ENCODE results near the gene GON7.
"Not testable (repeated sequence)": the region's sequence is repeated elsewhere in the genome, so short reads cannot be mapped to it uniquely, and the experiment has no call there.

Gene GON7, protein sequence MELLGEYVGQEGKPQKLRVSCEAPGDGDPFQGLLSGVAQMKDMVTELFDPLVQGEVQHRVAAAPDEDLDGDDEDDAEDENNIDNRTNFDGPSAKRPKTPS

DNA sequence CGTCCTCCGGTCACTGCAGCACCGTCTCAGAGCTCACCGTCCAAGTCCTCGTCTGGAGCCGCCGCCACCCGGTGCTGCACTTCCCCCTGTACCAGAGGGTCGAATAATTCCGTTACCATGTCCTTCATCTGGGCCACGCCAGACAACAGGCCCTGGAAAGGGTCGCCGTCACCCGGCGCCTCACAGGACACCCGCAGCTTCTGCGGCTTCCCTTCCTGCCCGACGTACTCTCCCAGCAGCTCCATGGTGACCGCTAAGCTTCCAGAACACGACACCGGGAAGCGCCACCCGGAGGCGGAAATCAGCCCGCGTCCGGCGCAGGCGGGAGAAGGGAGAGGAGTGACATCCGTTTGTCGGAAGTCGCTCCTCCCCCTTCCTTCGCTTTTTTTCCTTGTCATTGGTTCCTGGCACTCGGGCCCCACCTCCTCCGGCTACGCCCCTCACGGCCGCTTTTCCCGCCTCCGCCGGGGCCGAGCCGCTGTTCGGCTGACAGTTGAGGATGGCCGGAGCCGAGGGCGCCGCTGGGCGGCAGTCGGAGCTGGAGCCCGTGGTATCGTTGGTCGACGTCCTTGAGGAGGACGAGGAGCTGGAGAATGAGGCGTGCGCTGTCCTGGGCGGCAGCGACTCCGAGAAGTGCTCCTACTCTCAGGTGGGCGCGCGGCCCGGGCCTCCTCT is at the start of gene GON7, which contains the start of gene UBR7:
TSS of gene GON7 (minus strand) at position 273 of the 675 bp plus-strand sequence. CDS start at position 245, 28 bp downstream.
TSS of gene UBR7 (plus strand) at position 464 of the 675 bp plus-strand sequence. CDS start at position 500, 36 bp downstream.
- peak; percentile 97 for DNase-seq

DNA sequence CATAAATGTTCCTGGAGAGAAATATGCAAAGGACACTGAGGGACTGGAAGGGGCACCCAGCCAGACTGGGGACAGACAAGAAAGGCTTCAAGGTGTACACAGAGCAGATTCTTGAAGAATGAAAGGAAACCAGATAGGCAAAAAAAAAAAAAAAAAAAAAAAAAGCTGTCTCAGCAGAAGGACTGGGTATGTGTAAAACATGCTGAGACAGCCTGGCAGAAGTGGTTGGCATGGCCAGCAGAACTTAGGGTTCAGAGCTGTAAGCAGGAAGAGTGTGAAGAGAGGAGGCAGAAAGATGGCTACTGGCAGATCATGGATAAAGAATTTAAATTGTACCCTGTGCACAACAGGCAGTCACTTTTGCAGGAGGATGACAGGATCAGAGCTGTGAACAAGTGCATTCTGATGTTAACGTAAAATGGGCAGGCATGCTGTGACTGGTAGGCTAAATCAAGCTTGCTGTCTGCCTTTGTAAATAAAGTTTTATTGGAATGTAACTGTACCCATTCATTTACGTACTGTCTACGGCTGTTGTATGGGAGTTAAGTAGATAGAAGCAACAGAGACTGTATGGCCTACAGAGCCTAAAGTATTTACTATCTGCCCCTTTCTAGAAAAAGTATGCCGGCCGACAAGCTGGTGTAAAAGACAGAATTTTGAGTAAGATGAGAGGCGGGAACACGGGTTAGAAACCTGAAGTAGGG is 42.4 kb upstream of the GON7 start:
- no peak for DNase-seq

DNA sequence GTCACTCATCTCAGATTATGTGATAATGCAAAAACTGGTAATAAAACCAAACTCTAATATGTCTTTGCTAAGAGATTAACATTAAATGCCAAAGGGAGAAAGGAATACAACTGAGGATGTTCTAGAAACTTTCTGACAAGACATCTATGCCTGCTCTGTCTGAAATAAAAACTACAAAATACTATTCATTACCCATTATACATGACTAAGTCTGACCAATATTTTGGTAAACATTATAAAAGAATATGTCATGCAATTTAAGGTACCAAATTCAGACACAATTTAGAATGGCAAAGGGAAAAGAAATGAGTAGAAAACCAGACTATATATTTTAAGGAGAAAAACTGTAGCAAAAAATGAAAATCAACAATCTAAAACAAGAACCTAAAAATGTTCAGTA is 39.7 kb upstream of the GON7 start:
- no peak for DNase-seq

DNA sequence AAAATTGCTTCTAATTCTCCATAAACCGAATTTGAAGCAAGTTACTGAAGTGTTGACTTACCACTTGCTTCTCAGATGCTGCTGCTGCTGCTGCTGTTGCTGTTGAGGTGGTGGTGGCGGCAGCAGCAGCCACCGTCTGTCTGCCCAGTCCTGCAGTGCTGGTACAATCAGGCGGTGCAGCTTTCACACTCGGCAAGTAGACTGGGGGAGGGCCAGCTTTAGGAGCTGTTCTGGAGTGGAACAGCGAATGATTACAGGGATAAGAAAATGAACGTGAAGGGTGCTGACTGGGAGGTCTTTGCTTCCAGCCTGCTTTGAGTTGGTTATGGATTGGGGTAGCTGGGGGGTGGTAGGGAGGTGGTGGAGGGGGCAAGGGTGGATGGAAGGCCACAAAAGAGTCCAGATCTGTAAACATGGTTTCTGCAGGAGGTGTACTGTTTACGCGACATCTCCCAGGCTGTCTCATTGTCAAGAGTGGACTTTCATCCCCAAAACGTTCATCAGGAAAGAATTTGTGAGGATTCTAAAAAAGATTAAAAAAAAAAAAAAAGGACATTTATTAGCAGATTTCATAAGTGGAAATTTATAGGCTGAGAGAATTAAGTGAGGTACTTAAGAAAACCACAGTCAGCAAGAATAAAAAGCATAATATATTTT is 39.0 kb upstream of the GON7 start:
- no peak for DNase-seq

DNA sequence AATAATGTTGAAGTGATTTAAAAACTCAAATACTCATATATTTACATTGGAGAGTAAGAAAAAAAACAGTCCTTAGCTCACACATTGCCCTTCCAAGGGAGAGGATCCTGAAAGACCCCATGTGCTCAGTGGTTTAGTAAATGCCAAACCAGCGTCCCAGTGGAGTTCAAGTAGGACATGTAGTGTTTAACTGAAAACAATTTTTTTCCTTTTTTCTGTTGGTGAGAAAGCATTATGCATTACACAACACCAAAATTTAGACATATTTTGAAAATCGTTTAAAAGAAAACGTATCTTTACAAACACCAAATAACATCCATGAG is 33.8 kb upstream of the GON7 start:
- DNase-seq, result no peak

DNA sequence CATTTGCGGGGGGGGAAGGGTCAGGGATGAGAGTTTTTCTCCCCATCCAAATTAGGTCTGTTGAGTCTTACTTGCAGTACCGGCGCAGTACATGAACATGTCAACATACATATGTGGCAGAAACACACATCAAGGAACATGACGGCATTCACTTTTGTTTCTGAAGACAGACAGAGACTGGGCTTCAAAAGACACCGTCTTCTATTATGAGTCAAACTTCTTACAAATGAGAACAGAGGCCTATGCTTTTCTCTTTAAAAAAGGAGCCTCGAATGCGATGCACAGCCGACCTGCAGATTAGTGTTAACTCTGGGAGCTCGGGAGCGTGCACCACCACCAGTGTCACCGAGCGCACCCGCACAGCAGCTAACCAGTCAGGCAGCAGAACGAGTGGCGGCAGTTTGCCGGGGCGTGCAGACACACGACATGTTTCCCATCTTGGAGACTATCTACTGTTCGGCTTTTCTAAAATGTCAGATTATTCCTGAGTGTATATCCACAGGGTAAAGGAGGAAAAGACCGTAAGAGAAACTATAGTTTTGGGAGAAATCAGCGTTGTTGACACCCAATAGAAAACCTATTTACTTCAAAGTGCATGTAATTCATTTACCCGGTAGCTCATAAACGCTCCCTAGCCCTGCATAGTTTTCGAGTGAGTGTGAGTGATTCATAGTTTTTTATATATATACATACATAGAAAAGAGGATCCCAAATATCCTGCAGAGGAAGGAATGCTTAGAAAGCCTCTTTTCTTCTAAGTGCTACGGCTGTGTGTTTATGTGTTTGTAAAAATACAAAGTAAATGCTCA is 33.2 kb upstream of the GON7 start:
- no peak for DNase-seq

DNA sequence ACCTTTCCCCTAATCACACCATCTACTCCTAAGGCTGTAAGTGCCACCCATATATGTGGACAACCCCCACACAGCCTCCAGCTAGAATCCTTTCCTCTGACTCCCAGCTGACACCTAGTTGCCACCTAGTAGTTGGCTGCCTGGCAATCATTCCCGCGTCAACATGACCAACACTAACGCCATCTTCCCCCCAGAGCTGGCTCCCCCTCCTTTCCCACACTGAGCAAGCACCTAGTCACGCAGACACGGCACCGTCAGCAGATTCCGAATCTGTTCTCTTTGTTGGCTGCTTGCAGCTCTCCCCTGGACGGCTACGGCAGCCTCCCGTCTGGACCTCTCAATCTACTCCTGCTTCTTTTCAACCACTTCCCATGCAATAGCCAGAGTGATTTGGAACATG is 27.9 kb upstream of the GON7 start:
- no peak for DNase-seq

DNA sequence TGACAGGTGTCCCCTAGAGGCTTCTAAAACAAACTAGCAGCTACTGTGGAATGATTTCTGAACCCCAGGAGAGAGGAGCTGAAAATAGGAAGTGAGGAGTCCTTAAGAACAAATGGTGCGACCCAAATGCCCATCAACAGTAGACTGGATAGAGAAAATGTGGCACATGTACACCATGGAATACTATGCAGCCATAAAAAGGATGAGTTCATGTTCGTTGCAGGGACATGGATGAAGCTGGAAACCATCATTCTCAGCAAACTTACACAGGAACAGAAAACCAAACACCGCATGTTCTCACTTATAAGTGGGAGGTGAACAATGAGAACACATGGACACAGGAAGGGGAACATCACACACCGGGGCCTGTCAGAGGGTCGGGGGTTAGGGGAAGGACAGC is 26.2 kb upstream of the GON7 start:
- DNase-seq, result not testable (repeated sequence)

DNA sequence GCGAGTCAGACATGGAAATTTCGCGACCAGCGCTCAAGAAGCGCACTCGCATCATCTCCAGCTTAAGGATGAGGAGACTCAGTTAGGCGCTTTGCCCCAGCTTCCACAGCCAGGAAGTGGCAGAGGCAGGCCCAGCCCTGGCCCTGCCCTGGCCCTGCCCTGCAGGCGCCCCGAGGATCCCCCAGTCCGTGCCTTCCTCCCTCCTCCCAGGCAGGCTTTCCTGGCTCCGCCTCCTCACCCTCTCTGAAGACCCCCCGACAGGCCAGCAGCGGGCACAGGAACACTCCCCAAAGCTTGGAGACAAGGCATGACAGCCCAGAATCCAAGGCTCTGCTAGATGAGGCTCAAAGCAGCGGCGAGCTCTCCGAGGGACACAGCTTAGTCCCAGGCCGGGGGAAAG is 25.3 kb upstream of the GON7 start:
- DNase-seq, result no peak

DNA sequence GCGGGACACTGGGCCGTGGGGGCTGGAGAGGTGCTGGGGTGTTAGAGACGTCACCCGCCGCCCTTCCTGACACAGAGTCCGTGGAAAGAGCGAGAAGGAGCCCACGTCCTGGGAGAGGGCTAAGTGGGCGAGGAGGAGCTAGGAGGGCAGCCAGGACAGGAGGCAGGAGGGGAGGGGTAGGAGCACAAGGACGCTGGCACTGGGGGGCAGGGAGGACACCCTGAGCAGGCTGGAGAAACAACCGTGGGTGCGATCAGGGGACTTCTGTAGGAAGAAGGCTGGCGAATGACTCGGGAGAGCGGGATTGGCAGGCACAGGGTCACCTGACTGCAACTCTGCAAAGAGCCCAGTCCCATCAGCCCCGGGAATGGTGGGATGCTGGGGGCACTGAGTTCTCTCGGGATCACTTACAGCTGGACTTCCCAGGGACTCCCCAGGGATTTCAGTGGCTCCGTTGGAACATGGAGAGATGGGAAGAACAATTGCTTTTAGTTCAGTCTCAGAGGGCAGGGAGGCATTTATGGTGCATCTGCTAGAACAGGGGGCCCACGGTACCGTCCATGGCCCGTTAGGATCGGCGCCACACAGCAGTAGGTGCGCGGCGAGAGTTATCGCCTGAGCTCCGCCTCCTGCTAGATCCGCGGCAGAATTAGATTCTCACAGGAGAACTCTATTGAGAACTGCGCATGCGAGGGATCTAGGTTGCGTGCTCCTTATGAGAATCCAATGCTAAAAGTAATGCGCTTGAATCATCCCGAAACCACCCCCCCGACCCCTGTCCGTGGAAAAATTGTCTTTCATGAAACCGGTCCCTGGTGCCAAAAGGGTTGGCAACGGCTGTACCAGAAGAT is 24.5 kb upstream of the GON7 start:
- peak; percentile 50 for DNase-seq

DNA sequence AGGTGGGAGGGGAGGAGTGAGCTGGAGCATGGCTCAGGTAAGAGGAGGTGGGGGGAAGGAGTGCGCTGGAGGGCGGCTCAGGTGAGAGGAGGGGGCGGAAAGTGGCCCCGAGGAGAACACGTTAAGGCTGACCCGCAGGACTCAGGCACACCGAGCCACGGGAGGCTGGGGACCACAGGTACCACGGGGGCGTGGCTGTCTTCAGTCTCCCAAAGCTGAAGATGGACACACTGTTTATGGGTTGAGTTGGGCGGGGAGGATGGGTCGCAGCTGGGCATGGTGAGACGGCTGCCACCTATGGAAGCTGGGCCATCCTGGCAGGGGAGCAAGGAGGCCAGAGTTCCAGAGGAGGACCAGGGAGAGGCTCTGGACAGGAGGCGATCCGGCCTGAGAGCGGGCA is 23.7 kb upstream of the GON7 start:
- DNase-seq, result no peak

DNA sequence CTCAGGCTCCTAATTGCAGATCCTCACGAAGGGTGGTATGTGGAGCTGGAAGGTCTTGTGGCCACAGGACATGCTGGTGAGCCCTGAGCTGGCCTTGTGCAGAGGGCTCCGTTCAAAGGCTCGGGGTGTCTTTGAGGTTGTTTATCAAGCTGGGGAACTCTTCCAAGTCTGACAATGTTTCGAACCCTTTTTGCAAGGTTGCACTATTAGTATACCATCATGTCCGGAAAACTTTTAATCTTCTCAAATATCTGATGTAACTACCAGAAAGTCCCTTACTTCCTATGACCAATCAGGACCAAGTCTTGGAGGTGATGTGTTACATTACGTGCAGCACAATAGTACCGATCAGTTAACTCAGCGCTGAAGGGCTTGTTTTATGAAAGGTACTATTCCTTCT is 21.7 kb upstream of the GON7 start:
- DNase-seq, result no peak

DNA sequence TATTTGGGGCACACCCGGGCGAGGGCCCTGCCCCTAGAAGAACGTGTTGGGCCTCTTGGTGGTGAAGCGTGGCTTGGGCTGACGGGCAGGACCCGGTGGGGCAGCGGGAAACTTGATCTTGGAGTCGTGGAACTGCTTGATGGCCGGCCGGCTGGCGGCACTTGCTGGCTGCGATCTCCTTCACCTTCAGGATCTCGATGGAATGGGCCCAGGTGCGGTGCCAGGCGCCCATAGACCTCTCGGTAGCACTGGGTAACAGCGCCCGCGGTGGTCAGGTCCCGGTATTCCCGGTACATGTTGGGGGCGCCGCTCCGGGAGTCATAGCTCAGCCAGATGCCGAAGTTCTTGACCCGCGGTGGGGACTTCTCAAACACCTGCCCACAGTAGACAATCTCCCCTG is 16.7 kb upstream of the GON7 start:
- no peak for DNase-seq

DNA sequence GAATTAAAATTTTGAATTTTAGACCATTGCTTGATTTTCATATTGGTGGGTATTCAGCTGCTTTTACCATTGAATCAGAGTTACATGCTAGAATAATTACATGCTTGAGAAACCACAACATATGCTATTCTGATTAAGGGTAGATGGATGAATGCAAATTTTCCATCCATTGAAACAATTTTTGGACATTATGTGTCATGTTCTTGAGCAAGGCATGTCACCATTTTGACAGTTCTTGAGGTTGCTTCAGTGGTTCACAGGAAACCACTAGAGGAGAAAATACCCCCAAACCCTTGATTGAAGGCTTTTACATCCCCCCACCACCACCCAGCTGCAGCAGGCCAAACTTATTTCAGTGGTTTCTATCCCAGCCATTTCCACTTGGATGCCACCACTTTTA is 13.6 kb upstream of the GON7 start:
- no peak for DNase-seq

DNA sequence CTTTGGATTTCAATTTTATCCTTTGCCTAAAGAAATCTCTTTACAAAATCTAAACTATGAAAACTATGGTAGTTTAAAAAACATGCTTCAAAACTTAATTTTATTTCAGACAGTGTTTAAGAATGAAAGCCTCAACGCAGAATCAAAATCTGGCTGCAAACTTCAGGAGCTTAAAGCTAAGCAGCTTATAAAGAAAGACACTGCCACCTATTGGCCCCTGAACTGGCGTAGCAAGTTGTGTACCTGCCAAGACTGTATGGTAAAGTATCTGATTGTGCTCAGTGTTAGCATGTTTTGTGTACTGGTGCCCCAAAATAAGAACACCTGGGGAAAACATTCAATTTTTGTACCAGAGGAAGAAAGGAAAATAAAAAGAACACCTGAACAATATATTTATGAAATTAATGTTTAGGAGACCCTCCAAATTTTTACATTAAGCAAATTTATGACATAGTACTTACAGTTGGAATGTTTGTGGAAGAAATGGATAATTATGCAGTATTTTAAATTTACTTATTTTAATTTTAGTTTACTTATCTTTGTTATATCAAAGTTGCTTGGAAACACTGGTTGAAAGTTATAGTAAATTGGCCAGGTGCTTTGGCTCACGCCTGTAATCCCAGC is 12.3 kb upstream of the GON7 start:
- DNase-seq, result peak; percentile 64

DNA sequence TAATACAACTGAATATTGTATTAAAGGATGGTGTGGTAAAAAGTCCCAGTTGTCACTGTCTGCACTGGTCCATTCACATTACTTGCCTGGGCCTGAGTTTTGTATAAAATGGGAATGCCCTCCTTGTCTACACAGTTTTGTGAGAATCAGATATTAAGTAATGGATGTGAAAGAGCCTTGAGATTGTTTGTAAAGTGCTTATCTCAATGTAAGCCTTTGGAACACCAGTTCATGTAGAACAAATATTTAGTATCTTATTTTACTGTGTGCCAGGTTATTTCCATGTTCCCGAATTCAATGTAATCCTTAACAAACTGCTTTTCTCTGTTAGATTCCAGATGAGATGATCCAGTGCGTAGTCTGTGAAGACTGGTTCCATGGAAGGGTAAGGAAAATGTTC is 7.7 kb upstream of the GON7 start:
- DNase-seq, result no peak

DNA sequence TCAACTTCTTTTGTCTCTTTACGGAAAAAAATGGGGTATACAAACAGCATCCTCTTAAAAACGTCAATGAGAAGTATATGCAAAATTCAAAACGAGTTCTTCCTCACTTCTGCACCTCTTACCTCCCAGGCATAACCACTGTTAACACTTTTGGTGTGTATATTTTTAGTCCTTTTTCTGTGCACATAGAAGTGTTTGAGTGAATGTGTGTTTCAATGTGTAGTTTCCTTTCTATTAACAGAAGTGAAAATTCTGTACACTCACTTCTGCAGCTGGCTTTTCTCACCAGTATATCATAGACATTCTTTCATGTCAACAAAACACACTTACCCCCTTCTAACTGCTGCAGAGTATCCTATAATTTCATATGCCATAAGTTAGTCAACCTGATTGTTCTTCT is 5.6 kb upstream of the GON7 start:
- no peak for DNase-seq

DNA sequence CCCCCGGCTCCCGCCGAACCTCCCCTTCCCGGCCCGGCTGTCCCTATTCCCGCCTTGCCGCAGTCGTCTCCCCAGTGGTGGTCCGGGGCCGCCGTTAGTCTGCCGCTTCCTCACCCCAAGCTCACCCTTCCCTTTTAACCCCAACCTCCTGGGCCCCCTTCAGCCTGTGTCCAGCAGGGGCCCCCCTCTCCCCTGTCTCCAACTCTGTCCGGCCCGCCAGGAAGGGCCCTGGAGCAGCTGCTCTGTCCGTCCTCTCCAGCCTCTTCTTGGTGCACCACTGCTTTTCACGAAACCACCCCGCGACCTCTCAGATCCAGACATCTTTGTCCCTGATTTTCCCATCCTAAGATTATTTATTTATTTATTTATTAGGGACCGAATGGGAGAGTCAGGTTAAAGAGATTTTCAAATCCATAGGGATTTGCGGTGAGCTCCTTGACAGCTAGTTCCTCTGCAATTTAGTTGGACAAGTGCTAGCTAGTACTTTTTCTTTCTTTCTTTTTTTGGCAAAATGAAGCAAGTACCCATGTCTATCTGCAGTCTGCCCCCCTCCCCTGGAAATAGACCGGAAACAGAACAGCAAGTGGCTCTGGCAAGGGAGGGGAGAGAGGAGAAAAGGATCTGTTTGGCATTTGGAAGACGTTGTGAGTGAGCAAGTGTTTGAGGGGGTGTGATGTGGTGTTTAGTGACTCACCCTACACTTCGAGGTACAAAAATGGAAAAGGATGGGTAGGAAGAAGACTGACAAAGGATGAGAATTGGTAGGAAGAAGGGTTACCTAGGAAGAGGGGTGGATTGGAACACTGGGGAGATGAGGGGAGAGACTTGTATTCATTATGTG is 823 bp upstream of the GON7 start:
- DNase-seq, result peak; percentile 61

DNA sequence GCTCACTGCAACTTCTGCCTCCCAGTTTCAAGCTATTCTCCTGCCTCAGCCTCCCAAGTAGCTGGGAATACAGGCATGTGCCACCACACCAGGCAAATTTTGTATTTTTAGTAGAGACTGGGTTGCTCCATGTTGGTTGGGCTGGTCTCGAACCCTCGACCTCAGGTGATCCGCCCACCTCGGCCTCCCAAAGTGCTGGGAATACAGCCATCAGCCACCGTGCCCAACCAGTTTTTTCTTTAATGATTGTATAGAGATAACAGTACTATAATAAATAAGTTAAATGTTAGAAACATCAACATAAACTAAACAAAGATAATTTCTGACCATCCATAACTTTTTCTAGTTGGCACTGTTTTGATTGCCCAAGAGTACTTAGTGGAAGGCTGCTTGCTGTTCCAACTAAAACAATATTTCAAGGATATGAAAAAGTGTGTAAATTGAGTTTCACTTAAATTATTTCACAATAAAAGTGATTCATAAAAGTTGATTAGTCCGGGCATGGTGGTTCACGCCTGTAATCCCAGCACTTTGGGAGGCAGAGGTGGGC is 5.6 kb downstream of the GON7 start:
- DNase-seq, result no peak

DNA sequence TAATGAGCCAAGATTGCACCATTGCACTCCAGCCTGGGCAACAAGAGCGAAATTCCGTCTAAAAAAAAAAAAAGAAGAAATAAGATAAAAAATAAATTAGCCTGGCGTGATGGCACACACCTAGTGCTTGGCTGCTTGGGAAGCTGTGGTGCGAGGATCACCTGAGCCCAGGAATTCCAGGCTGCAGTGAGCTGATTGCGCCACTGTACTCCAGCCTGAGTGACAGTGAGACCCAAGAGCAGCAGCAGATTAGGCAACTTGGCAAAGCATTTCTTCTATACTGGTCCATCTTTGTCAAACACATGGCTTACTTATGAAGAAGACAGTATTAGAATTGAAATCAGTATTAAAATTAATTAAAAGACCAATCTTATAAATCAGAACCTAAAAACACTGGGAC is 6.3 kb downstream of the GON7 start:
- no peak for DNase-seq

DNA sequence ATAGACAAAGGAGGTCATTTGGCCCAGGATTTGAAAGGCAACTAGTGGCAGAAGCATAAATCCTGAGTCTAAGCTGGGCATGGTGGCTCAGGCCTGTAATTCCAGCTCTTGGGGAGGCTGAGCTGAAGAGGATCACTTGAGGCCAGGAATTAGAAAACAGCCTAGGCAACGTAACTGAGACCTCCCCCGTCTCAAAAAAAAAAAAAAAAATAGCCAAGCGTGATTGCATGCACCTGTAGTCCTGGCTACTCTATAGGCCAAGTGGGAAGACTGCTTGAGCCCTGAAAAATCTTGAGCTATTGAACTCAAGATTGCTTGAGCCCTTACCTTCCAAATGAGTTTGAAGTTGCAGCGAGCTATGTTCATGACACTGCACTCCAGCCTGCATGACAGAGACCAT is 7.8 kb downstream of the GON7 start:
- no peak for DNase-seq
